Cardiac septum (tissue), 1 donor: Measurements from ENCODE around the gene ADAMTS19. TPM values are rescaled to one million over a fixed set of nuclear protein-coding genes. Genes with fewer than 3 reads are reported as not detected.

Source experiments
- DNase-seq: peaks from one replicate; pipeline ENCODE4 v3.0.0-alpha.2; 2020; ENCODE audit warnings: low spot score
- intact Hi-C: fragments of 100-400 bp; cut with DNase I; formaldehyde crosslinking; loops from one replicate; pipeline ENCODE4 v1.14.0; 2022
- total RNA-seq: library from RNA; stranded (reverse); fragmentation: NEBNext Ultra II Directional; extraction: Animal tissue kit (Norgen Biotek cat#: 25700); gene quantifications from one replicate; pipeline ENCODE4 v1.2.1, GENCODE V29; 2021
- donor health status: DM: no; HTN: no; CAD: no.

ADAMTS19 gene
- total RNA-seq, 1 donor from 2014 or later: 0.40 TPM

- no peak for DNase-seq
- intact Hi-C loops: no loop called here
Measured at GRCh38 chr5:129661366-129662035, 201.4 kb downstream of the ADAMTS19 start.

- no peak for DNase-seq
Measured at GRCh38 chr5:129664336-129664937, 204.3 kb downstream of the ADAMTS19 start.

GRCh38 chr5:129670957-129671500 is 210.9 kb downstream of the ADAMTS19 start:
- intact Hi-C loops: no loop called here
- DNase-seq: no peak

More at GRCh38 chr5:129664336-129664937, 204.3 kb downstream of the ADAMTS19 start:
- intact Hi-C loops: no loop called here

GRCh38 chr5:129672006-129672405 is 211.9 kb downstream of the ADAMTS19 start:
- intact Hi-C loops: no loop called here
- no peak for DNase-seq

GRCh38 chr5:129679671-129680070 is 219.6 kb downstream of the ADAMTS19 start:
- DNase-seq: no peak
- intact Hi-C loops: no loop called here

- intact Hi-C loops: no loop called here
- DNase-seq: no peak
Measured at GRCh38 chr5:129687941-129688340, 227.8 kb downstream of the ADAMTS19 start.

- no peak for DNase-seq
- intact Hi-C loops: no loop called here
Measured at GRCh38 chr5:129689045-129689444, 228.9 kb downstream of the ADAMTS19 start.

- intact Hi-C loops: no loop called here
- DNase-seq: no peak
Measured at GRCh38 chr5:129691220-129691619, 231.1 kb downstream of the ADAMTS19 start.

GRCh38 chr5:129696636-129697035 is 236.5 kb downstream of the ADAMTS19 start:
- no peak for DNase-seq
- intact Hi-C loops: no loop called here

- DNase-seq: no peak
- intact Hi-C loops: no loop called here
Measured at GRCh38 chr5:129698661-129699060, 238.6 kb downstream of the ADAMTS19 start.

GRCh38 chr5:129716235-129716634 is 256.1 kb downstream of the ADAMTS19 start:
- DNase-seq: no peak

GRCh38 chr5:129716651-129717050 is 256.6 kb downstream of the ADAMTS19 start:
- intact Hi-C loops: no loop called here
- no peak for DNase-seq

More at GRCh38 chr5:129716235-129716634, 256.1 kb downstream of the ADAMTS19 start:
- intact Hi-C loops: no loop called here

- intact Hi-C loops: no loop called here
- DNase-seq: no peak
Measured at GRCh38 chr5:129717751-129718310, 257.7 kb downstream of the ADAMTS19 start.

GRCh38 chr5:129718471-129719090 is 258.5 kb downstream of the ADAMTS19 start:
- intact Hi-C loops: no loop called here
- DNase-seq: no peak

GRCh38 chr5:129724222-129724621 is 264.1 kb downstream of the ADAMTS19 start:
- intact Hi-C loops: no loop called here
- DNase-seq: no peak

GRCh38 chr5:129724647-129725046 is 264.5 kb downstream of the ADAMTS19 start:
- DNase-seq: no peak
- intact Hi-C loops: no loop called here

GRCh38 chr5:129739773-129740172 is 279.7 kb downstream of the ADAMTS19 start:
- intact Hi-C loops: no loop called here
- no peak for DNase-seq

GRCh38 chr5:129743541-129744187 is 283.6 kb downstream of the ADAMTS19 start:
- DNase-seq: no peak
- intact Hi-C loops: no loop called here

GRCh38 chr5:129745997-129746396 is 285.9 kb downstream of the ADAMTS19 start:
- no peak for DNase-seq
- intact Hi-C loops: no loop called here

GRCh38 chr5:129746876-129747275 is 286.8 kb downstream of the ADAMTS19 start:
- intact Hi-C loops: no loop called here
- DNase-seq: no peak
